Measurements from ENCODE around the gene PAN3. TPM values are rescaled to one million over a fixed set of nuclear protein-coding genes. Genes with fewer than 3 reads are reported as not detected.

The PAN3 gene
- total and polyA plus RNA-seq, 4 donors = 10.3 to 65.4 (median 23.5) TPM

GRCh38 chr13:28129911-28130693 lies 8.2 kb upstream of the PAN3 start:
- peaks cover 0 to 4% (median 0%) of the 10 kb centered on the region in 5 donors for H3K4me1 ChIP-seq (ENCODE audit: control insufficient read depth in 5 of 5, insufficient read depth in 5 of 5, low read length in 5 of 5)
- DNase-seq = peak in 1 of 3 donors; percentile 6
- no peaks in the 10 kb centered on the region for H3K36me3 ChIP-seq (ENCODE audit: control insufficient read depth in 4 of 4, insufficient read depth in 4 of 4, low read length in 4 of 4)
- H3K27ac ChIP-seq (ENCODE audit: low read depth in 1 of 2, low read length in 1 of 2) = no peak overlapping the region
- no peak for ATAC-seq (ENCODE audit: insufficient read depth, low FRiP score)
- no peaks in the 10 kb centered on the region for H3K27me3 ChIP-seq (ENCODE audit: control insufficient read depth in 3 of 3, insufficient read depth in 3 of 3, low read length in 2 of 3)
- H3K9ac ChIP-seq (ENCODE audit: insufficient read depth in 1 of 2, low read length in 2 of 2) = no peak overlapping the region
- no peaks in the 10 kb centered on the region for H3K9me3 ChIP-seq (ENCODE audit: control insufficient read depth in 4 of 4, insufficient read depth in 3 of 4, low read length in 3 of 4)
- 60 to 80% methylated on average over 5 of the region's 5 CpGs for WGBS, 2 donors
- TF ChIP-seq, protein P1, sequence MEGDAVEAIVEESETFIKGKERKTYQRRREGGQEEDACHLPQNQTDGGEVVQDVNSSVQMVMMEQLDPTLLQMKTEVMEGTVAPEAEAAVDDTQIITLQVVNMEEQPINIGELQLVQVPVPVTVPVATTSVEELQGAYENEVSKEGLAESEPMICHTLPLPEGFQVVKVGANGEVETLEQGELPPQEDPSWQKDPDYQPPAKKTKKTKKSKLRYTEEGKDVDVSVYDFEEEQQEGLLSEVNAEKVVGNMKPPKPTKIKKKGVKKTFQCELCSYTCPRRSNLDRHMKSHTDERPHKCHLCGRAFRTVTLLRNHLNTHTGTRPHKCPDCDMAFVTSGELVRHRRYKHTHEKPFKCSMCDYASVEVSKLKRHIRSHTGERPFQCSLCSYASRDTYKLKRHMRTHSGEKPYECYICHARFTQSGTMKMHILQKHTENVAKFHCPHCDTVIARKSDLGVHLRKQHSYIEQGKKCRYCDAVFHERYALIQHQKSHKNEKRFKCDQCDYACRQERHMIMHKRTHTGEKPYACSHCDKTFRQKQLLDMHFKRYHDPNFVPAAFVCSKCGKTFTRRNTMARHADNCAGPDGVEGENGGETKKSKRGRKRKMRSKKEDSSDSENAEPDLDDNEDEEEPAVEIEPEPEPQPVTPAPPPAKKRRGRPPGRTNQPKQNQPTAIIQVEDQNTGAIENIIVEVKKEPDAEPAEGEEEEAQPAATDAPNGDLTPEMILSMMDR (IDR thresholded peaks at IDR 0.05; ENCODE audit: control extremely low read depth, extremely low read depth) = no peak
- no peak overlapping the region for H3K4me3 ChIP-seq

DNA sequence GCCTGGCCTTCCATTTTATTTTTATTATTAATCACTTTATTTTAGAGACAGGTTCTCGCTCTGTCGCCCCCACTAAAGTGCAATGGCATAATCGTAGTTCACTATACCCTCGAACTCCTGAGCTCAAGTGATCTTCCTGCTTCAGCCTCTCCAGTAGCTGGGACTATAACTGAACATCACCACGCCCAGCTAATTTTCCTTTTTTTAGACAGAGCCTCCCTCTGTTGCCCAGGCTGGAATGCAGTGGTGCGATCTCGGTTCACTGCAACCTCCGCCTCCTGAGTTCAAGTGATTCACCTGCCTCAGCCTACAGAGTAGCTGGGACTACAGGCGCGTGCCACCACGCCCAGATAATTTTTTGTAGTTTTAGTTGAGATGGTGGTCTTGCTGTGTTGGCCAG lies 6.7 kb upstream of the PAN3 start:
- 92 to 97% methylated on average over 11 of the region's 11 CpGs for WGBS, 2 donors
- no peak for ATAC-seq (ENCODE audit: insufficient read depth, low FRiP score)

DNA sequence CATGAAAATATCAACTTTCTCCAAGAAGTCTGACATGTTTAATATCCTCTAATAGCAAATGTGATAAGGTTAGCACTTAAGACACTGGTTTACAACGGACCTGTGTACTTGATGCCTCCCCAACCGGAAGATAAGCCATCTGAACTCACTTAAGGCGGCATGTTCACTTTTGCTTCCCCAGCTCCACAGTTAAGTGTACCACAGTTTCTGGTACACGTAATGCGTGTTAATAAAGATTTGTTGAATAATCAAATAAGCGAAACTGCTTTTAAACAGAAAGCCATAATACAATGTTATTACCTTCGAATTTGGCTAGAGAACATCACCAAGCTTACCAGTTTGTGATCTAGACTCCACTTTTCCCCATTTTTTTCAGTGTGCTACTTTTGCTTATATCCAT lies 1.4 kb upstream of the PAN3 start:
- Histone ChIP-seq H3K9me3 (ENCODE audit: control insufficient read depth in 4 of 4, insufficient read depth in 3 of 4, low read length in 3 of 4) (no peaks in the 10 kb centered on the region), H3K9ac (ENCODE audit: insufficient read depth in 1 of 2, low read length in 2 of 2) (peak overlapping the region in 1 of 2 donors; percentile 88), H3K27me3 (ENCODE audit: control insufficient read depth in 3 of 3, insufficient read depth in 3 of 3, low read length in 2 of 3) (no peaks in the 10 kb centered on the region), H3K27ac (ENCODE audit: low read depth in 1 of 2, low read length in 1 of 2) (no peak overlapping the region), H3K4me3 (no peak overlapping the region), H3K4me1 (ENCODE audit: control insufficient read depth in 5 of 5, insufficient read depth in 5 of 5, low read length in 5 of 5) (peaks cover 0 to 20% (median 4%) of the 10 kb centered on the region in 5 donors), H3K36me3 (ENCODE audit: control insufficient read depth in 4 of 4, insufficient read depth in 4 of 4, low read length in 4 of 4) (peaks cover 0 to 5% (median 0%) of the 10 kb centered on the region in 4 donors)
- no peak for ATAC-seq (ENCODE audit: insufficient read depth, low FRiP score)
- DNase-seq = no peak
- 30 to 42% methylated on average over 7 of the region's 7 CpGs for WGBS, 2 donors
- TF ChIP-seq, protein P1 (IDR thresholded peaks at IDR 0.05; ENCODE audit: control extremely low read depth, extremely low read depth) = no peak

More for the DNA sequence above, 6.7 kb upstream of the PAN3 start:
- Histone ChIP-seq H3K27me3 (ENCODE audit: control insufficient read depth in 3 of 3, insufficient read depth in 3 of 3, low read length in 2 of 3) (no peaks in the 10 kb centered on the region), H3K4me3 (no peak overlapping the region), H3K9me3 (ENCODE audit: control insufficient read depth in 4 of 4, insufficient read depth in 3 of 4, low read length in 3 of 4) (no peaks in the 10 kb centered on the region), H3K4me1 (ENCODE audit: control insufficient read depth in 5 of 5, insufficient read depth in 5 of 5, low read length in 5 of 5) (peaks cover 0 to 6% (median 0%) of the 10 kb centered on the region in 5 donors), H3K27ac (ENCODE audit: low read depth in 1 of 2, low read length in 1 of 2) (no peak overlapping the region), H3K9ac (ENCODE audit: insufficient read depth in 1 of 2, low read length in 2 of 2) (no peak overlapping the region), H3K36me3 (ENCODE audit: control insufficient read depth in 4 of 4, insufficient read depth in 4 of 4, low read length in 4 of 4) (no peaks in the 10 kb centered on the region)
- TF ChIP-seq, protein P1 (IDR thresholded peaks at IDR 0.05; ENCODE audit: control extremely low read depth, extremely low read depth) = no peak
- DNase-seq = no peak

Measured in lung (tissue), 12 donors.